ELR (cell line): ENCODE measurements around the gene PACS2.
A peak's percentile ranks its signal among the peaks of the same experiment; 100 is the strongest.
"Not testable (repeated sequence)": the region's sequence is repeated elsewhere in the genome, so short reads cannot be mapped to it uniquely, and the experiment has no call there.

ENCODE experiments used
- DNase-seq: peaks from one replicate; pipeline ENCODE4 v3.0.0-alpha.2; 2015; ENCODE audit warnings: low read depth

PACS2 gene

GRCh38 chr14:105314287-105315200, at the start of gene PACS2:
TSS of gene PACS2 (plus strand) at chr14:105314748. CDS start at chr14:105314919, 171 bp downstream.
- peak; percentile 89 for DNase-seq

- DNase-seq: no peak
Measured at GRCh38 chr14:105267820-105268548, 46.6 kb upstream of the PACS2 start.

- no peak for DNase-seq
Measured at GRCh38 chr14:105268736-105269354, 45.7 kb upstream of the PACS2 start.

- no peak for DNase-seq
Measured at GRCh38 chr14:105269405-105269804, 45.1 kb upstream of the PACS2 start.

- DNase-seq: no peak
Measured at GRCh38 chr14:105271224-105271890, 43.2 kb upstream of the PACS2 start.

- DNase-seq: no peak
Measured at GRCh38 chr14:105272623-105273022, 41.9 kb upstream of the PACS2 start.

GRCh38 chr14:105273062-105273461, 41.5 kb upstream of the PACS2 start:
- no peak for DNase-seq

GRCh38 chr14:105274637-105275036, 39.9 kb upstream of the PACS2 start:
- DNase-seq: no peak

GRCh38 chr14:105275267-105275946, 39.1 kb upstream of the PACS2 start:
- DNase-seq: peak; percentile 54

- DNase-seq: not testable (repeated sequence)
Measured at GRCh38 chr14:105277448-105277847, 37.1 kb upstream of the PACS2 start.

- no peak for DNase-seq
Measured at GRCh38 chr14:105279642-105280361, 34.7 kb upstream of the PACS2 start.

GRCh38 chr14:105280525-105280924, 34.0 kb upstream of the PACS2 start:
- DNase-seq: no peak

- DNase-seq: peak; percentile 82
Measured at GRCh38 chr14:105281371-105282097, 33.0 kb upstream of the PACS2 start.

- DNase-seq: no peak
Measured at GRCh38 chr14:105282098-105282725, 32.3 kb upstream of the PACS2 start.

- no peak for DNase-seq
Measured at GRCh38 chr14:105283028-105283427, 31.5 kb upstream of the PACS2 start.

- no peak for DNase-seq
Measured at GRCh38 chr14:105283899-105284298, 30.6 kb upstream of the PACS2 start.

- no peak for DNase-seq
Measured at GRCh38 chr14:105285174-105285573, 29.4 kb upstream of the PACS2 start.

GRCh38 chr14:105286759-105287144, 27.8 kb upstream of the PACS2 start:
- no peak for DNase-seq

GRCh38 chr14:105287249-105288102, 27.1 kb upstream of the PACS2 start:
- DNase-seq: no peak
